GM18498 (cell line): ENCODE measurements around the gene SEMA3E.
A peak's percentile ranks its signal among the peaks of the same experiment; 100 is the strongest.
"Not testable (repeated sequence)": the region's sequence is repeated elsewhere in the genome, so short reads cannot be mapped to it uniquely, and the experiment has no call there.

ENCODE experiments used
- ATAC-seq: cut with Tn5 transposase; IDR thresholded peaks from one replicate; pipeline ENCODE4 v1.9.1; 2021; ENCODE audit warnings: mild to moderate bottlenecking, moderate library complexity; ENCODE audit not compliant: unreplicated experiment

The SEMA3E gene

DNA sequence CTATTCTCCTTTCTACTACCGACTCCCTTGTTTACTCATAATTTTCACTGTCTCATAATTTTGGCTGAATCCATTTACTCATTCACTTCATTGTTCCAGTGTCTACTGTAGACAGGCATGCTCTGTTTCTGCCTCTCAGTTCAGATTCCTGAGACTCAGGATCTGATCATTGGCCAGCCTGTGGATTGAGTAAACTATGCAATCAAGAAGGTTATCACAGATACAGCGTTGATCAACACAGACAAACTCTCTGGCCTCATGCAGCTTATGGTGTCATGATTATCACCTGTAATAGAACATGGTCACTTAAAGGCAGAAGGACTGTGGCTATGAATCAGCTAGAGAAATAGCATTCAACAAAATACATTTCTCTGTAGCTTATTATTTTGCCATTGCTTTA lies 86.0 kb downstream of the SEMA3E start:
- ATAC-seq = no peak

DNA sequence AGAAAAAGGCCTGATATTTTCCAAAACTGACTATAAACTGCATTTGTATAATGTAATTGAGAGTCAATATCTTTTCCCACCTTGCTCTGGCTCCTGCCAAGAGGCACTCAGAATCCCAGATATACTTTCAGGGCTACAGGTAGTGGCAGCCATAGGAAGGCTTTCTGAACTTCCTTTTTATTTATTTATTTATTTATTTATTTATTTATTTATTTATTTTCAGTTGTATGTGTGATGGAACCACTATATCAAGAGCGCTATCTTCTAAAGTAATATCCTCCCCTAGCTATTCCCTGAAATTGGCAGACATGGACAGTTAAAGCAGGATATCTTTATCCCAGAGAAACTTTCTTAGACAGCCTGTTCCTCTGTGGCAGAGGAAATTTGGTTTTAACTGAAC lies 86.7 kb downstream of the SEMA3E start:
- ATAC-seq = no peak

DNA sequence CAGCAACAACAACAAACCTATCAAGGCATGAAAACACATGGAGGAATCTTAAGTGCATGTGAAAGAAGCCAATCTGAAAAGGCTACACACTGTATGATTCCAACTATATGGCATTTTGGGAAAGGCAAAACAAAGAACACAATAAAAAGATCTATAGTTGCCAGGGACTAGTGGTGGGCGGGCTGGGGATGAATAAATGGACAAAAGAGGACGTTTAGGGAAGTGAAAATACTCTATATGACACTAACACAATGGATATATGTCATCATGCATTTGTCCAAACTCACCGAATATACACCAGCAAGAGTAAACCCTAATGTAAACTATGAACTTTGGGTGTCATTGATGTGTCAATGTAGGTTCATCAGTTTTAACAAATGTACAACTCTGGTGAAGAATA lies 89.1 kb downstream of the SEMA3E start:
- no peak for ATAC-seq

DNA sequence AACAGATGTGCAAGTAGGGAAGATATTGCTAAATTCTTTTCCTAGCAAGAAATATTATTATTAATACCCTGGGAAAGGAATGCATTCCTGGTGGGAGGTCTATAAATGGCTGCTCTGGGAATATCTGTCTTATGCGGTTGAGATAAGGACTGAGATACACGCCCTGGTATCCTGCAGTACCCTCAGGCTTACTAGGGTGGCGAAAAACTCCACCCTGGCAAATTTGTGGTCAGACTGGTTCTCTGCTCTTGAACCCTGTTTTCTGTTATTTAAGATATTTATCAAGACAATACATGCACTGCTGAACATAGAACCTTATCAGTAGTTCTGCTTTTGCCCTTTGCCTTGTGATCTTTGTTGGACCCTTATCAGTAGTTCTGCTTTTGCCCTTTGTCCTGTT lies 96.4 kb downstream of the SEMA3E start:
- not testable (repeated sequence) for ATAC-seq

DNA sequence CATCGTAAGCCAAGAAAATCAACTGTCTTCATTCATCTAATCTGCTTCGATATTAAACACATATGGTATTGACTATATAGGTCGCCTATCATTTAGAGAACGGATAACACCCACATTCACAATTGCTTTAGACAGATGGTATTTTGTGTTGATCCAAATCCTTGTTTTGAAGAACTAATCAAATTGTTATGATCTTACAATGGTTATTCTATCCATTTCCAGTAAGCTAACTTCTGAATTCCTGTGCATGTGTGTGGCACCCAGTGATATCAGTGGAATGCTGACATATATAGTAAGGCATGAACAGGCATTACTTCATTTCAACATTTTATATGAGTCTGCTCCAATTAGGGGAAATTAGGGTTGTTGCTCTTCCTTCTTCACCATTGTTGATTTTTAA lies 98.8 kb downstream of the SEMA3E start:
- no peak for ATAC-seq

DNA sequence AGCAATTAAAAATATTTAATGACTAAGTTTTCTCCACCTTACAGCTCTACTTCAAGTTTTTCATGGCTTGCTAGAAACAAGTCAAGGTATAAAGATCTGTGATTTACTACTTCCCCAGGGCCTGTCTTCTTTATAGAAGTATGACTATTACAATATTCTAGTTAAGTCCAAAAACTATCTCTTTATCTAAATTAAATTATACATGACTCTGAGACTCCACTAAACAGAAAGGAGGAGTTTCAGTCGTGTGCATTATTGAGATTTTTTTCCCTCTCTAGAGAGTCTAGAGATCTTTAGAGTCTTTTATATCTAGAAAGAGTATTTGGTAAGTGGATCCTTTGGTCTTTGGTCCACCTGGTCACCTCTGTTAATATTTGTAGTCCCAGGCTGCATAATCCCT lies 100.7 kb downstream of the SEMA3E start:
- no peak for ATAC-seq

DNA sequence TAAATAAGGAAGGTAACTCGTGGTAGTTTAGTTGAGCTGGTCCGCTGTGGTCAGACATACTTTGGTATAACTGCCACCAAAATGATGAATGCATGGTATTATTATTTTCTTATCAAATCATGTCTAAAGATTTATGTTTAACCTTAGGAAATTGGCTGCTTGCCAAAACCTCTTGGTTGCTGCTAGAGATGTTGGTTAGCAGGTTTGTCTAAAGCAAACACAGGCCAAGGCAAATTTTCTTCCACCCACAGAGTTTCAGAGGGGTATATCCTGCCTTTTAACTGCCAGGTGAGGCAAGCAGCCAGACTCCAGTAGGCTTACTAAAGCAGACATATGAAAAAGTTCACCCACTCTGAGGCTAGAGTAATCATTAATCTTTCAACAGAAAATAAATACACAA lies 101.4 kb downstream of the SEMA3E start:
- peak; percentile 94 for ATAC-seq

DNA sequence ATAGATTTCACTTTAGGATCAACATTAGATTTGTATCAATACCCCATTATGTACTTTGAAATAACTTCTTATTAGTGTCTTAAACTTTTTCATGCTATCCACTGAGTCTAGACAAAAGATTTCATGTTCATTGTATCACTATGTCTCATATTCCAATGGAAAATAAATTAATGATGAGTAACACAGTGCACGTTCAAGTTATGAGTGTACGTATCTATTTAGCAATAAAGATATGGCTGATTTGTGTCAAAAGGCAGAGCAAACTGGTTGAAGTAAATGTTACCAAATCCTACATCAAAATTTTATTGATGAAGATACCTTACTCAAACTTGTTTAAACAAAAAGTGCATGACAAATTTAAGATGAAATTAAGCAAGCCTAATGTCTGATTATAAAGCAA lies 102.4 kb downstream of the SEMA3E start:
- ATAC-seq = no peak

DNA sequence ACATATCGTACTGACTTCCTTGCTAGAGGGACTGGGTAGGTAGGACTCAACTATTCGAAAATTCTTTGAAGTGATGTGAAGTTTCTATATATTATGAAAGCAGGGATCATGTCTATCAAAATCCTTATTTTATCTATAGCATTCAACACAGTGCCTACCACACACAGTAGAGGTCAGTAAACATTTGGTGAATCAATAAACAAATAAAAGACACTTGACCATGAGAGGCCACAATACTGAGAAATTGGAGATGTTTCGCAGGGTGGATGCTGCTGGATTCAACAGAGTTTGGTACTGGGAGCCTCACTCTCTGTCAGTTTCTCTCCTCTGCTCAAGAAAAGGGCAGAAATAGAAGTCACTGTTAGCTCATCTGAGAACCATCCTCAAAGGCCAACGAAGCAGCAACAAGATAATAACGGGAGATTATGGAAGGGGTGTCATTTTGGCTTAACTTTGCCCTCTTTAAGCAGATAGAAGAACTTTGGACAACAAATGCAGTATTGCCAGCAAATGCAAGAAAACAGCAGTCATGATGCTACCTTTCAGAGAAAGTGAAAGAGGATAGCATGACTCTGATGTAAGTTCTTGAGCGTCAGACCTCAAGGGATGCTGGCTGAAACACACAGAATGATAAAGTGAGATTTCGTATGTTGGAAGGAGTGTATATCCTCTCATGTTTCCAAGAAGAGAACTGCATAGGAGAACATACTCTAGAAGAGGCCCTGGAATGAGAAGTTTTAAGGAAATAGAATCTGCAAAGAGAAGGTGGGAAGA lies 107.6 kb downstream of the SEMA3E start:
- ATAC-seq = no peak

DNA sequence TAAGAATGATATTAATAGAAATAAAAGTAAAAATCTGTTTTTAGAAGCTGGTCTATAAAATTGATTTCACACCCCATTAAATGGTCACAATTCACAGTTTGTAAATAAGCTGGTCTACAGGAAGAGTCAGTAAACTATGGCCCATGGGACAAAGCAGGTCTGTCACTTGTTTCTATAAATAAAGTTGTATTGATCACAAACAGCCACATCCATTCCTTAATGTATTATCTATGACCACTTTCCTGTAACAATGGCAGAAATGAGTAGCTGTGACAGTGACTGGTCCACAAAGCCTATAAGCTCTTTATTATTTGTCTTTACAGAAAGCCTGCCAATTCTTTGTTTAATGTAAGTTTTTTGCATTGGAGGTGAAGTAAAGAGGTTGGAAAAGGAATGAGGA lies 114.5 kb downstream of the SEMA3E start:
- ATAC-seq = no peak

DNA sequence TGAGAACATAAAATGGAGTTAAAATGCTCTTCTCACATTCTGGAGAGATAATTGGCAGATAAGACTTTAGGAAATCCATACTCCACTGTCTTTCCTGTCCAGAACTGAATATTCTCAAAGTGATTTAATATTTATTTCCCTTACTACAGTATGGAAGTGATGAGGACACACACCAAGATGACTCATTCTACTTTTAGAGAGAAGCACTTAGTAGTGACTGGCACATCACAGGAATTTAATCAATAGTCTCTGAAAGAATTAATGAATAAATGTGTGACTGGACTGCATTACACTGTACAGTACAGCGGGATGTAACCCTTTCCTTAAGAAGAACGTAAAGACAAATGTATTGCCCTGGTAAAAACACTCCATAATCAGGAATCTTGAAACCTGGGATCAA lies 116.7 kb downstream of the SEMA3E start:
- ATAC-seq = no peak

DNA sequence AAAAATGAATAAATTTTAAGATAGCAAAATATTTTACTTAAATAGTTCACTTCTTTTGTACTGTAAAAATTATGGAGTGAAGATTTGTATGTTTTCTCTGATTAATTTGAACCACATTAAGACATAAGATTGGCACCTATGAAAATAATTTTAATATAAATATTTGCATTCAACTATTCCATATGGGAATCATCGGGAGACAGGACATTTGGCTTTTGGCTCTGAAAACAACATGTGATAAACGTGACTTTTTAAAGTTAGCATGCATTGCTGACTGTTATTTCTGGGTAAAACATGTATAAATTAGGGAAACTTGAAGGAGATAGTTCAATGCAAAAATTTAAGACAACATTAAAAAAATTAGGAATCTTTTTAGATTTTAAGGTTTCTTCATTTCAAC lies 117.2 kb downstream of the SEMA3E start:
- ATAC-seq = no peak

DNA sequence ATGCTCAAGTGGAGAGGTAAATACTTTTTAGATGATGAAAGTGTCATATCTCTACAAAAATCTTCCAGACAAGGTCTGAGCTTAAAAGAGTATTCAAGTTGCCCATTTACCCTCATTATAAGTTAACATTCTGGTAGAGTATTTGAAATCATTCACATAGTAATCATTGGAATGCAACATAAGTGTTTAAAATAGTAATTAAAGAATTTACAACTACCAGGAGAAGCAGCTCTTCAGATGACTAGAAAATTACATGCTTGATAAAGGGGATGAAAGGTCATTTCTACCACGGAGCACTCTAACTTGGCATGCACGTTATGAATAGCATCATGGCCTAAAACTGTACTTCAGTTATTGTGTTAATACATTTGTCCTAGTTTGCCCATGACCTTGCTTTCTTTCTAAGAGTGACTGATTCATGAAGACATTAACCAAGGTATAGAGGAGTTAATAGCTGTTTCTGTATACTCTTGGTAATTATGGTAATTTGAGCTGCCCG lies 120.0 kb downstream of the SEMA3E start:
- ATAC-seq = no peak

DNA sequence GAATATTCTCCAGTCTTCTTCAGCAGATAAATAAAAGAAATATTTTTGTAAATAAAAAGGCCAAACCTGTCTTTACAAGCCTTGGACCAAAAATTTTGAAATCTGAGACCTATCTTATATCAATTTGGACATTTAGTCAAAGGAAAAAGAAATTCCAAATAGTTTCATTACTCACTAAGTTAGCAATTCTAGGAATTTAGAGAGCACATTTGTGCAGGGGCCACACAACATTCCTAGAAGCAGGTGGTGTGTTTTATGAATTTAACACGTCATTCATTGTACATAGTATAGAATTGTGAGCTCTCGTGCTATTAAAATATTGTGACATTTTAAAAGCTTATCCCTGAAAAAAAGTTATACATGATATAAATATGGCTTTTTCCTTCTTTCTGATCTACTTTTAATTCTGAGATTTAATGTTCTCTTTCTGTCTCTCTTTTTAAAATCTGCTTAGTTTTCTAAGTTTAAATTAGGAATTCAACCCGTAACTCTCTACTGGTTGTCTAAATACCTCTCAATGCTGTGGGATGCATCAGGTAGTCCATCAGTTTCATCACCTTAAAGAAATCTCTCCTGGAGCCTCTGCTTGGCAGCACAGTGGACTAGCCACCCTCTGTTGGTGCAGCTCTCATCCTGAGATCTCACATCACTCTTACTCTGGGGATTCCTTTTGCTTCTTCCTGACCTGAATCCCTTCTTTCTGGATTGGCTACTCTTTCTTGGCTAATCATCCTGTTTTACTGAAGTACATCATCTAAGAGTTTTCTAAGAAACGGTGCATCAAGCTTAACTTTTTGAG lies 124.5 kb downstream of the SEMA3E start:
- ATAC-seq = no peak

DNA sequence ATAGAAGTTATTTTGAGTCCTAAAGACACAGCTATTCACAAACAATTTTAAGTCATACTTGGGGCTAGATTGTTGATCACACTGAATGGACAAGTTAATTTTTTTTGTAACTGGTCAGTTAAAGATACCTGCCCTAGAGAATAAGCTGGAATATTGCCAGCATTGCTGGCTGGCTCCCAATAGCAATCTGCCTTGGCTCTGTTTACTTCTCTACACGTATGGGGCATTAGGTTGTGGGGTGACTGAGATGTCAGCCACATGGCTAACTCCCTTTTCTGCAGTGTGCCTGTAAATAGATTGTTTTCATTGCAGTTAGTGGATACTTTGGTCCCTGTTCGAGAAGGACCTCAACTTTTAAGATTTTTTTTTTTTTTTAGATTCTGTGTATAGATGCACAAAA lies 128.2 kb downstream of the SEMA3E start:
- ATAC-seq = no peak

DNA sequence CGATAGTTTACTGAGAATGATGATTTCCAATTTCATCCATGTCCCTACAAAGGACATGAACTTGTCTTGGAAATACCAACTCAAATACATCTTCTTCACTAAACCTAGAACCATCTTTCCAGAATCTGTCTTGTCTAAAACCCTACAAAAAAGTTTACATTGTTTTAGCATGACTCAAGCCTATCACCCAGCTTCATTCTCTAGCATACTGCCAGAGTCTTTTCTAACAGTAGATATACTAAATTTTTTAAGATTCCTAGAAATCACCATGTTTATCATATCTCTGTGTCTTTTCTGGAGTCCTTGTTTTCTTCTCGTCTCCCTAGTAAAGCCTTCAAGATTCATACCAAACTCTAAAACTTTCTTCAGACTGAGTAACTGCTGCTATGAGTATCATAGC lies 129.7 kb downstream of the SEMA3E start:
- ATAC-seq = no peak

DNA sequence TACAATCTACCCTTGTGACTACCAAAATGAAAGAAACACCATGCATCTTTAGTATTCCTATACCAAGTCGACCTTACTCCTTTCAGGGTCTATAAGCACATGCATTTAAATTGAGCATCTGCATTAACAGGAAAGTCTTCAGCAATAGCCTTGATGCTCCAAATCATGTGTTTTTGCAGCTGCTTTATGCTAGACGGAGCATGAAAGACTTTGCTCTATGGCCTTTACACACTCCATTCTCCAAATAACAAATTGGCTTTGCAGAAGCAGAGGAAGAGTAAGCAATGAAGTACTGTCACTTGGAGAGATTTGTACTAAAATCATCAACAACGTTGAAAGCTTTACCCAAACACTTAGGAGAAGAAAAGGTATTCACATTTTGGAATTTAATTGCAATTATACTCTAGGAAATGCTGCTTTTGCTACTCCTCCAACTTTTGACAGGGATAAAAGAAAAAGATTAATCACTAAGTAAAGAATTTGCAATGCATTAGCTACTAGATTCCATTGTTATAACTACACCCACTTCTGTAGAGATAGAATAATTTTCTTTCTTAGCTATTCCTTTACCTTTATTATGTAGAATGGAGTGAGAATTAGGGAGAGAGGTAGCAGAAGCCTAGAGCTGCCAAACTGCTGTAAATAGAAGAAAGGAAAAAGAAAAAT lies 131.8 kb downstream of the SEMA3E start:
- ATAC-seq = no peak

DNA sequence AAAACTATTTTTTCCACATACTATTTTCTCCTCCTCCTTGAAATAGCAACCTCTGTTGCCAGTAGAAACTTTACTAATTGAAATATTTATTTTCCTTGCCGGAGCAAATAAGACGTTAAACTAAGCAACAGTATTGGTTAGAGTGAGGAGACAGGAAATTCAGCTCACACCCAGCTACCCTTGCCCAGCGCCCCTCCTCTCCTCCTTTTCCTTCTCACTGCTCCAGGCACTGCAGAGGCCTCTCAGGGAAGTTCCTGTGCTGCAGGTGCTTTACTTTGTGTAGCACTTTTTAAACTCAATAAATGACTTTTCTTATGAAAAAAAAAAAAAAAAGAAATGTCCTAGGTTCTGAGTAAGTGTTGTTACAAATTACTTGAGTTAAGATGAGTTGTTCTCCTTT lies 134.0 kb downstream of the SEMA3E start:
- ATAC-seq = no peak

DNA sequence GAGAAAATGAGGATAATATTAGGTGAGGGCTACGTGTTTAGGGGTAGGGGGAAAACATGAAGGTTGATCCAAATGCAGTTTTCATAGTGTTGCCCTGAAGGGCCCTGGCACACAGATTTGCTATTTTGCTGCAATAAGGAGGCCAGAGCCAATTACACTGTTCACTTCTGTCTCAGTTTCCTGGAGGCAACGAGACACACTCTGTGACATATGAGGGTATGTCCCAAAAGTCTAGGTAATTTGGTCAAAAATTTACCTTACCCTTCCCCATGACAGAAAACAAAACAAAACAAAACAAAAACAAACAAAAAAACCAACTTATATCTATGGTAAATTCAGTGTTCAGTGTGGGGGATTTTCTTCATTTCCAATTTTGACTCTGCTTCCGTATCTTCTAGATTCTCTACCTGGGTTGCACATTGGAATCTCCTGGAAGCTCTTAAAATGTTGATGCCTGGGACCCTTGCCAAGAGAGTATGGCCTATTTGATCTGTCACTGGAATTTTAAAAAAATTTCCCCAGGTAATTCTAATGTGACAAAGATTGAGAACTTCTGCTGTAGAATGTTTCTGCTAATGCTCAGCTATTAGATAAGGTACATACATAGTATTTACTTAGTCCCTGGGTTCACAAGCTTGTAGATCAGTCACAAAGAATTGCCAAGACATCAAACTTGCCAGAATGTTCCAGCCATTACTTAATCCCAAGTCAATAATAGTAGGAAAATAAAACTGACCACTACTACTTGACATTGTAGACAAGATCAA lies 139.5 kb downstream of the SEMA3E start:
- ATAC-seq = no peak

DNA sequence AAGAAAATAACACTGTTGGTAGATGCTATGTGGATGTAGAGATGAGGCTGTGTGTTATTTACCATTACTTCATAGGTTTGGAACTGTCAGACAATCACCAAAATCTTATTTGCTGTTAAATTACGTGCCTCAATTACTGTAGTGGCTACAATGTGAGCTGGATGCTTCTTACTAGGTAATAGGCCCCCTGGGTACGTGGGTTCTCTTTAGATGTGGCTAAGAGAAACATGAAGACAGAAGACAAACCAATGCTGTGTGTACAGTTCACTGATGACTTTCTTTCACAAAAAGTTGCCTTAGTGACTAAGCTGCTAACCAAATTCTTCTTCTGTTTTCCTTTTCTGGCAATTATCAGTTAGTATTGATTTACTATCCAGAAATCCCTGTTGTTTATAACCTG lies 144.6 kb downstream of the SEMA3E start:
- no peak for ATAC-seq

DNA sequence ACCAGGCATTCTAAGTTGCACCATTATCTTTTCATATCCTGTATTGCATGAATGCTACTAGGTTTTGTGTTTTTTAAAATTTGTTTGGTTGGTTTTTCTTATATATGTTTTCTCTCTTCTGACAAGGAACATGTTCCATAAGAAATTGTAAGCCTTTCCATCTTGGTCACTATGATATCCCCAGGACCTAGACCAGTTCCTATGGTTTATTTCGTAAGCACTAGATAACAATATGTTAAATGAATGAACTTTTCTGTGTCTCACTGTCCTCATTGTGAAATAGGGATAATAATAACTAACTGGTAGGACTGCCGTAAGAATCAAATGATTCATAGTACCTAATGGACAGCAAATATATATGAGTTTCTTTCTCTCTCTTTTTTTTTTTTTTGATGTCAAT lies 146.3 kb downstream of the SEMA3E start:
- ATAC-seq = no peak
